Amygdala (tissue), 56 donors: Measurements from ENCODE around the gene SMAD7.
A peak's percentile ranks its signal among the peaks of the same experiment; 100 is the strongest.

Source experiments
- DNase-seq, 56 donors: peaks; one replicate each; lab custom pipeline; 2025; lab: John Stamatoyannopoulos, UW

Gene SMAD7, protein sequence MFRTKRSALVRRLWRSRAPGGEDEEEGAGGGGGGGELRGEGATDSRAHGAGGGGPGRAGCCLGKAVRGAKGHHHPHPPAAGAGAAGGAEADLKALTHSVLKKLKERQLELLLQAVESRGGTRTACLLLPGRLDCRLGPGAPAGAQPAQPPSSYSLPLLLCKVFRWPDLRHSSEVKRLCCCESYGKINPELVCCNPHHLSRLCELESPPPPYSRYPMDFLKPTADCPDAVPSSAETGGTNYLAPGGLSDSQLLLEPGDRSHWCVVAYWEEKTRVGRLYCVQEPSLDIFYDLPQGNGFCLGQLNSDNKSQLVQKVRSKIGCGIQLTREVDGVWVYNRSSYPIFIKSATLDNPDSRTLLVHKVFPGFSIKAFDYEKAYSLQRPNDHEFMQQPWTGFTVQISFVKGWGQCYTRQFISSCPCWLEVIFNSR

DNA sequence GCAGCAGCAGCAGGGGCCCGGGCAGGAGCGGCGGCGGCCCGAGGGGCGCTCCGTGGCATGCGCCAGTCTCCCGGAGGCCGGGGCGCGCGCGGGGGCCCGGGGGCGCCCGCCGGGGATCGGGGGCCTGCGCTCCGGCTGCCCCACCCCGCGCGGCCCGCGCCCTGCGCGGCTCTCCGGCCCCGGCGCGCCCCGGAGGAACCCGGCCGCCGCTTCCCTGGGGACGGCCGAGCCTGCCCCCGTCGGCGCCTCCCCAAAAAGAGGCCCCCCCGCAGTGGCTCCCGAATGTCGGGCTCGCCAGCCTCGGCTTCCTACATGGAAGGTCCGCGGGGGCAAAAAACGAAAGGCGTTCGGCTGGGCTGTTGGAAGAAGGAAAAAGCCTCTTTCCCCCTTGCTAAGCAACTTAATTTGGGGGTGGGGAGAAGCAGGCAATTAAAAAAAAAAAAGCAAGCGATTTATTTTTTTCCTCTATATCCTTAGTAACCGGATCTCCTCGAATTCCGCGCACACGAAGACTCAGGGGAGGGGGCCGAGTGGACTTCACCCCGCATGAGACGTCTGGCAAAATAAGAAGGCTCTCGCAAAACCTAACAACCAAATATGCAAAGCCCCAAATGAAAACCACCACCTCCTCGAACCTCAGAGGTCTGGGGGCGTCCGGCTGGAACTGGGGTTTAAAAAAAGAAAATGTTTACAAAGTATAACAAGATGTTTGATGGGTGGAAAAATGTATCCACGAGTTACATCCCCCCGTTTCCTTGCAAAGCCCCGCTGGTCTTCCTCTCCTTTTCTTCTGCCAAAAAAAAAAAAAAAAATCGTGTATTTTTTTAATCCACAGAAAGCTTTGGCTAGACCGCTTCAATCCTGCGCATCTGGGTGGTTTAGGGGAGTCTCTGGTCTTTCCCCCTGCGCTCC lies at the start of gene SMAD7:
TSS of gene SMAD7 (minus strand) at position 430 of the 912 bp plus-strand sequence. CDS start 541 bp downstream, outside the sequence.
- peak in 2 of 56 donors; percentile 26 to 40 for DNase-seq

DNA sequence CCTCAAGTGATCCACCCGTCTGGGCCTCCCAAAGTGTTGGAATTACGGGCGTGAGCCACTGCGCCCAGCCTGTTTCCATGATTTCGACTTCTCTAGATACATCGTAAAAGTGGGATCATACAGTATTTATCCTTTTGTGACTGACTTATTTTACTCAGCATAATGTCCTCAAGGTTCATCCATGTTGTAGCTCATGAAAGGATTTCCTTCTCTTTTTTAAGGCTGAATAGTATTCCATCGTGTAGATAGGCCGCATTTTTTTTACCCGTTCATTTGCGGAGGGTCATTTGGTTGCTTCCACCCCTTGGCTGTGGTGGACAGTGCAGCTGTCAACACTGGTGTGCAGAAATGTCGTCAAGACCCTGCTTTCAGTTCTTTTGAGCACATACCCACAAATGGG lies 48.8 kb upstream of the SMAD7 start:
- DNase-seq = no peak

DNA sequence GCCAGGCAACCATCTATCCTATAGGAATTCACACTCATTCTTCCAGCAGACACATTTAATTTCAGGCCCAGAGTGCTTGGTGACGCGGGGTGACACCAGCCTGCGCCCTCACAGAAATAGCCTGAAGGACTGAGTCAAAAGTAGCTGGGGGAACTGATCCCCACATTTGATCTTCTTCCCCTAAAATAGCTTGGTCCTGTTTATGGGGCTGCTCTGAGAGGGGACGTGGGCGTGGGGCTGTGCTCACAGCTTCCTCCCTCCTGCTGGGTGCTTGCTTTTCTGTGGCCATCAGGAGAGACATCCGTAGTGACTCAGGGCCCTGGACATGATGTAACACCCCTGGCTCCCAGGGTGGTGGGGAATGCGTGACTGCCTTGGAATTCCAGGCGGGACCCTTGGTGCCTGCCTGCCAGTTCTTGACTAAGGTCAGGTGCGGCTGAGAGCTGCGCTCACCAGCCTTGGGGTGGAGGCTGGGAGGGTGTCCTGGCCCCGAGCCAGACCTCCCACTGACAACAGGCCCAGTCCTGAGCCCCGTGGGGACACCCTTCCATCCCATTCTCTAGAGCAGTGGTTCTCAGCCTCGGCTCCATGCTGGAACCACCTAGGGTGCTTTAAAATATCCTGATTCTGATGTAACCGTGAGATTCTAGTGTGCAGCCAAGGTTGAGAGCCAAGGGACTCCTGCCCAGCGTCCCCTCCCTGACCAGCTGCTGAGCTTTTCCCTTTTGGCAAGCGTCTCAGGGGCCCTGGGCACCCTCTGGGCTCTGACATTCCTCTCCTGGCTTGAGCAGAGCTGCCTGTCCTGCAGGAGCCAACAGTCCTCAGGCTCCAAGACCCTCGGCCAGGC lies 47.4 kb upstream of the SMAD7 start:
- DNase-seq = peak in 12 of 56 donors; percentile 14 to 81 (median 37)

DNA sequence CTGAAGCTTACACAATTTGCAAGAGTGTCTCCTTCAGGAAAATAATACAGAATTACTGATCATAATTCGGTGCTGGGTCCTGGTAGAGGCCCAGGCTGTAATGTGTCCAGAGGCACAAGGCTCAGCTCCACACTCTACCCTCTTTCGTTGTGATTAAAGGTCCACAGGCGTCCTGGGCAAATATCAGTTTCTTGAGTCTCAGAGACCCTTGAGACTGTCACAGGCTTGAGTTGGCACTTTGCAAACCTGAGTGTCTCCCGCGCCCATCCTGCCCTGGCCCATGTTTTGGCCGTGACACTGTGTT lies 46.9 kb upstream of the SMAD7 start:
- DNase-seq = no peak

DNA sequence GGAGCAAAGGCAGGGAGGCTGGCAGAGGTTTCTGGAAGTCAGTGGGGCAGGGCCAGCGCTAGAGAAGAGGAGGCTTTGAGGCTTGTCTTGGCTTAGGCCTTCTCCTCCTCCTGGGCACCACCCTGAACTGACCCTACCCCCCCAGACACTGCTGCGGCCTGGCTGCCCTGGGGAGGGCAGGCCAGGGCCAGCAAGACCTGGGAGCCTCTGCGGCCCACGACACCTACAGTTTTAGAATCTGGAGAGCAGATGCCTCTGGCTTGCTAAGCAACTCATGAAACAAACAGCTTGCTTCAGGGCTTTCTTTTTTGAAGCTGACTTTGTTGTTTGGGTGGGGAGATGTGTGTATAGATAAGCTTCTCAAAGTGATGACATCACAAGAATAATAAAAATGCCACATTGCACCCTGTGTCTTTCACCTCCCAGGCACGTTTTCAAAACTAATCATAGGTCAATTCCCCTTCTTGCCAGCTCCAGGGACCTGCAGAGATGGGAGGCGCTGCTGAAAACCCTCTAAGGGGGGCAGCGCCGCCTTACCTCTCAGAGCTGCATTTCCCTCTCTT lies 46.2 kb upstream of the SMAD7 start:
- no peak for DNase-seq

DNA sequence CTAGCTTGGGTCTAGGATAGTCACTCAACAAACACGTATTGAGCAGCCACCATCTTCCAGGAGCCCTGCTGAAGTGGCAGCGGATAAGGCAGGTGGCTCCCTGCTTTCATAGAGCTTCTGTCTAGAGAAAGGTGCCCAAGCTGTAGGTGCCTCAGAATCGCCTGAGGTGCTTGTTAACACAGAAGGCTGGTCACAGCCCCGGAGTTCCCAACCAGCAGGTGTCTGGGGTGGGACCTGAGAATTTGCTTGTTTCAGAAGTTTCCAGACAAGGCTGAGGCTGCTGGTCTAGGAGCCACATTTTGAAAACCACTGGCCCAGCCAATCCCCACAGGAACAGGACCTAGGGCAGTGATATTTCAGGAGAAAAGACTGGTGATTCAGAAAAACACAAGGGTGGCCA lies 45.3 kb upstream of the SMAD7 start:
- no peak for DNase-seq

DNA sequence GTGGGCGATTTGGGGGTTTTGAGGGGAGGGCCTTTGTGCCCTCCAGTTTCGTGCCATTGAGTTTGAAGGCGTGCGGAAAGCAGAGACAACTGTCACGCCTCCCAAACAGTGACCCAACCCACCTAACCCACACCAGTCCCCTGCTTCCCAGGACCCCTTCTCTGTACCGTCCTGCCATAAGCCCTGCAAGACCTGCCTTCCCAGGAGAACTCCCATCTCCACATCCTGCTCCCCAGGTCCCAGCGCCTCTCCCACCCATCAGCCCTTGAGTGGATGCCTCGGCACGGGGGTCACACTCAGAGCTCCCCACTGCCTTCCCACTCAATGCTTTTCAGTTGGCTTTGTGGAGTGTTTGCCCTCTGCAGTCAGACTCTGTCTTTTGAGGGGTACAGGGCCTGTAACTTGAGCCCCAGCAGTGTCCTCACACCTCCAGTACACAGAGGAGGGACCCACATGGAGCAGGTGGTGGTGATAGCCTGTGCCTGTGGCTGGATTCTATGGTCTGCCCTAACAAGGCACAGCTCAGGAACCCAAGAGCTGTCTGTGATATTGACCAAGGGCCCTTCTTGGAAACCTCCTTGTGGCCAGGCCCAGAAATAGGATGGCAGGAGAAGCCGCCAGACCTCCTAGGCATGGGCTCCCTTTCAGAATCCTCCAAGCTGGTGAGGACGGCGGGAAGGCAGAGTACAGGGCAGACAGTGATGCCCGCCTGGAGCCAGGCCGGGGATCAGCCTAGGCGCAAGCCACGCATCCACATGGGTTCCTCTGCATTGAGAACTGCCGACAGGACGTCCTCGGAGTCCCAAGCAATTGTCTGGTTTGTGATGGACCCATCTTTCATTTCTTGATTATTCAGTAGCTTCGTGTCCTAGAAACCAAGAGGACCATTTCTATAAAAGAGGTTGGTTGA lies 44.4 kb upstream of the SMAD7 start:
- no peak for DNase-seq

DNA sequence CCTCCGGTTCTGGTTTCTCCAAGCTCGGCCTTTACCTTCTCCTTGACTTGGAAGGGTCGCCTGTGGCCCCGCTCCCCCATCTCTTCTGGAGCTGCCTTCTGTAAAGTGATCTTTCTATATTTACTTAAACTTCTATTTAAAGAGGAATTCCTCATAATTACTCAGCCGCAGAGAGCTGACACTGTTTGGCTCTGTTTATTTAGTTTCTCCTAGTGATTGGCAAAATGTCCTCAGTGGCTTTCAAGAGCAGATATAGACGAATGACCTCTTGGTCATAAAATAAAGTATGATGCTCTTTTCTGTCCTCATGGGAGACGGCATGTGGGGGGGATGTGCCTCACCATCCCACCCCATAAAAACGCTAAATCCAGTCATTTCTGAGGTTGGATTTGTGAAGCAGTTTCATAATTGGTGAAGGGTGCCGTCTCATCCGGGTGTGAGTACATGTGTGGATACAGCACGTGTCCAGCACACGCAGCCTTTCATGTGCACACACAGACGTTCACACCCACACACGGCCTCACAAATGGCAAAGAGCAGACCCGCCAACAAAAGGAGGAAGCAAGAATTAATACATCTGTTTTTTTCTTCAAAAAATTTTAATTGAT lies 43.4 kb upstream of the SMAD7 start:
- no peak for DNase-seq

DNA sequence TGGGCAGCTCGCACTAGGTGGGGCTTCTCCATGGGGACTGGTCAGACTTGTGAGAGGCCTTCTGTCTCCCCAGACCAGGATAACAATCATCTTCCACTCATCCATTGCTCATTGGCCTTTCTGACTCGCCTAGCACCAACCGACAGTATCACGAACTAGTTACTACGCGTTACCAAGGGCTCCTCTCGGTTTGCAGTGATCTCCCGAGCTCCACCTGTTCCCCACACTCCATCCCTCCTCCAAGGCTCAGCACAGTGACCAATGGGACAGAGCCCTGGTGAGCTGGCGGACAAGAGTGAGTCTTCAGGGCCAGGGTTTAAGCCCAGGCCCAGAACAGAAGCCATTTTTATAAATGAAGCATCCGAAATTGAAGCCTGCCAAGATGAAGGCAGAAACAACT lies 42.8 kb upstream of the SMAD7 start:
- DNase-seq = no peak

DNA sequence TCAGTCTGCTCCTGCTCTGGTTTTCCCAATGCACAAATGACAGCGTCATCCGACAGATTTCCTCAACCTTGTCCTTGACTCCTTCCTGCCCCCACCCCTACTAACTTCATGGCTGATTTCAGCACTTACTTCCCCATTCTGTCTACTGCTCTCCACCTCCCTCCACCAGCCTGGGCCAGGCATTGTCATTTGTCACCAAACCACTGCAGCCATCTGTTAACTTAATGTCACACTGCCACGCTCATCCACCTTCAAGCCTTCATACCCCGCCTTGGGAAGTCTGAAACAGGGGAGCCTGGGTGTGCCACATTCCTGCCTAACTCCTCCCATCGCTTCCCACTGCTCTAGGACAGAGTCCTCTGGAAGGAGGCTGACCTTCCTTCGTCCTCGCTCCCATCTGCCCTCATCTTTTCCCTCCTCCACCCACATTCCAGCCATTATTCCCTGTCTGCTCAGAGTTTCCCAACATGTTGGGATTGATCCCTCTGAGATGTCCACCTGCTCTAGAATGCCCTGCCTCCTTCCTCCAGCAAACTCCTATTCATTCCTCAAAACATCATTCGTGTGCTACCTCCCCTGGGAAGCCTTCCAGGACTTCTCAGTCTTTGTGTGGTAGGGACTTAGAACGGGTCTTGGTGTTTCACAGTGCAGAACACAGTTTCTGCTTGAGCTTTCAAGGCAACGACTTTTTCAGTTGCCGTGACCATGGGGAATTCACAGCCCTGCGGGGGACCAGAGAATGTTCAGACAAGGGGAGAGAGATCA lies 42.2 kb upstream of the SMAD7 start:
- peak in 3 of 56 donors; percentile 12 to 25 (median 21) for DNase-seq

DNA sequence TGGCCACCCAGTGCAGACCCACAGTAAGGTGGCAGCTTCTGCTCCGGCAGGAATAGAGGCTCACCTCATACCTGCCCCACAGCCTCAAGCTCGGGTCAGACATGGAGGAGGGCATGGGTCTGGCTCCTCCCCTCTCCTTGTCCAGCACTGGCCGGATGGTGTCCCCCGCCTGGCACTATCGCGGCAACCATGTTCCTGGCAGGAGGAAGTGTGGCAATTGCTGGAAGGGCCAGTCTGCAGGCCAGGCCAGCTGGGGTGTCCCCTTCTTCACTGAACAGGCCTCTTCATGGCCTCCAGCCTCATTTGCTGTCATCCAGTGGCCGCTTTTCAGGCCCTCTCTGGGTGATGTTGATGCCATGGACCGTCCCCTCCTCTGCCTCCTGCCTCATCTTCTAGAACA lies 41.4 kb upstream of the SMAD7 start:
- no peak for DNase-seq

DNA sequence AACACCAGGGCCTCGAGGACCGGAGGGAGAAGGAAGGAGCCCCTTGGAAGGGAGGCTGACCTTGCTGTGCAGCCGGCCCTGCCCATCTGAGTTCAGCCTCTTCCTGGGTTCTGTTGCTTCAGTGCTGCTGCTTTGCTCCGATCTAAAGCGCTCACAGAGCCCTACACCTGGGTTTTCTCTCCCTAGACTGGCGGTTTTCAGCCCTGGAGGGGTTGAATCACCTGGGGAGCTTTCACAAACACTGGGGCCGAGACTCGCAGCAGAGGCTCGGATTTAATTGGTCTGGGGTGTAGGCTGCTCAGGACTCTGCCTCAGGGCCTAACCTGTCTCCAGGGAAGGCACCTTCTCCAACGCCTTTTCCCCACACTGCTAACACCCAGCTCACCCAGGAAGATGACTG lies 40.9 kb upstream of the SMAD7 start:
- no peak for DNase-seq

DNA sequence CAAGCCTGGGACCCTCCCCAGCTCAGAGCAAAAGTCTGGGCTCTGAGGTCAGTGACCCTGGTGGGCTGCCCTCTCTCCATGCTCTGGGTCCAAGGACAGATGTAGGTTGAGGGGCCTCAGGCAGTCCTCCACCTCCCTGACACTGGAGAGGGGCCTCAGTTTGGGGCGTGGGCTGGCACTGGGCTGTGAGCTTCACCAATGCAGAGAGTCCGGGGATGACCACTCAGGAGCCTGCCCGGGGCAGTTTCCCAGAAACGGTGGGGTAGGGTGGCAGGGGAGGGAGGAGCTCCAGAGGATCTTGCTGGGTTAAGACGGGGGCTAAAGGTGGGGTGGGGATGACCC lies 40.5 kb upstream of the SMAD7 start:
- DNase-seq = no peak

DNA sequence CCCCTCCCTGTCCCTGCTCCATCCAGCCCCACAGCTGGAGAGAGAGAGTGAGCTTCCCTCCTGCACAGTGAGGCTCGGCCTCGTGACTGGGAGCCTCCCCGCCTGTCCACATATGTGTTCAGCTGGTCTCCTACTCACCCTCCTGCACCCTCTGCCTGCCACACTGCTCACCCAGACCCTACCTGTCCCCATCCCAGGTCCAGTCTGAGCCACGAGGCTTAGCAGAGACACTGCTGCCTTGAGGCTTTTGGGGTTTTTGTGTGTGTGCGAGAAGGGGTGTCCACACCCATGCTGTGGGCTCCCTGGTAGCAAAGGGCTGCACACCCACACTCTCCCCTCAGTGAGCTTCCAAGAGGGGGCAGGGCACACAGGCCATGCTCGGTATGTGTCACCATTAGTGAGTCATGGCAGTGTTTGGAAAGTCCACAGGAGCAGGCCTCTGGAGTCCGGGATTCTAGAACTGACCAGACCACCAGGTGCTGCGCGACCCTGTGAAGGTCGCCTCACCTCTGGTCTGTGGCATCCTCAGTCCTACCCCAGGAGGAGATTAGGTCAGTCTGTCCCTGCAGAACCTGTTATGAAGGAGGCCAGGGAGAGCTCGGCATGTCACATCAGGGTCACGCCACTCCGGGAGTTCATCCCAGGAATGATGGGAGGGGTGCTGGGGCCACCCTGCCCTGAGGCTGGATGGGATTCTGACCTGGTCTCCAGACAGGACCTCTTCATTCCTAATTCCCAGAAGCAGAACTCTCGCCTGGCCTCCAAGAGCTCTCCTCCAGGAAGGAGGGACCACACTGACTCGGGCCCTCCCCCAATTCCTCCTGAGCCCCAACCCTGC lies 39.9 kb upstream of the SMAD7 start:
- no peak for DNase-seq

DNA sequence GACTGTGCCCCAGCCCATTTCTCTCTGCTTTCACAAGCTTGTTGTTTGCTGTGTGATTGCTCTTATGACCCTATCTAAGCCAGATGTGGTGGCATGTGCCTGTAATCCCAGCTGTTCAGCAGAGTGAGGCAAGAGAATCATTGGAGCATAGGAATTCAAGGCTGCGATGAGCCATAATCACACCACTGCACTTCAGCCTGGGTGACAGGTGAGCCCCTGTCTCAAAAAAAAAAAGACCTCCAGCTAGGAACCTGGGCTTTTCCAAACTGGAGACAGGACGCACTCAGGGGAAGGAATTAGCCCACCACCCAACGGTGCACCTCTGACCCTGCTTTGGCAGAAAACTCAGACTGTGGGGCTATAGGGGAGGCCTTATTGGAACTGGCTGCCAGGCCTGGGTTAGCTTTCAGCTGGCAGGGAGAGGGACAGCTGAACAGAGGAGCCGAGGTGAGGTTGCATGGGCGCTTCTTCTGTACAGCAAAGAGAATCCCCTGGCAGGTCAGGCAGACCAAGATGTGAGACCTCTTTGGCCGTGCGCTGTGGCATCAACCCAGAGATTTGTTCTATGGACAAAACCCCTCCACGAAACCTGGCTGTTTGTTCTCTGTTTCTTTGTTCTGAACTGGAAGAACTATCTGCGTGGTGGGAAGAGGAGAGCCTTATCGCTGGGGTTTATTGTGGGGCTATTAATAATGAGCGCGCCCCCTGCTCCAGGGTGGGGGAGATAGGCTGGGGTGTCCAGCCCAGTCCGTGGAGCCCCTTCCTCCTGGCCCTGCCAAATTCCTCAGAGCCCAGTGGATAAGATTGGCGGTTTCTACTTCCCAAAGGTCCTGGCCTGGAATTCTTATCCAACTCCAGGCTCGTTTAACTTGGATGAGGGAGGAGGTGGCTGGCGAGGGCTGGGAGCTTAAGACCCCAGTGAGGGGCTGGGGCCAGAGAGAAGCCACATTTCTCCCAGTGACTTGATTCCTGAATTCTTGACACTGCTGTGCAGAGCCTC lies 38.8 kb upstream of the SMAD7 start:
- no peak for DNase-seq
